H1 (cell line): Measurements from ENCODE around the gene ARRDC2. TPM values are rescaled to one million over a fixed set of nuclear protein-coding genes. Genes with fewer than 3 reads are reported as not detected.

Experiments
- CTCF ChIA-PET: fragments of 300-600 bp; sonication (Branson Sonifier 250); formaldehyde crosslinking; loops from one replicate; lab custom pipeline; 2021; ENCODE audit not compliant: partially characterized antibody; lab: Charles Lee
- POLR2A ChIA-PET: fragments of 300-600 bp; sonication (Branson Sonifier 250); formaldehyde crosslinking; loops from one replicate; lab custom pipeline; 2021; ENCODE audit warnings: inconsistent platforms; ENCODE audit not compliant: partially characterized antibody; lab: Charles Lee
- DNase-seq, 2 experiments: peaks; one replicate each; pipeline versions ENCODE4 v3.0.0 to v3.0.0-alpha.2; 2010 to 2022; ENCODE audit warnings: low spot score in 2 of 2, low read depth in 1 of 2, mixed read lengths in 1 of 2
- FAIRE-seq: peaks from 2 replicates; lab custom pipeline; 2011; peaks lifted over from hg19 to GRCh38; lab: Jason Lieb, UNC
- H2AFZ ChIP-seq: 2 replicates; pipeline ENCODE4 v1.8.1; 2012; ENCODE audit warnings: low read length, inconsistent platforms
- H2AK5ac ChIP-seq: 2 replicates; pipeline ENCODE4 v1.6.1; 2013; ENCODE audit warnings: low read depth, low read length
- H2BK120ac ChIP-seq: replicated peaks from 2 replicates; pipeline ENCODE3; 2013; ENCODE audit warnings: low read depth, low read length, inconsistent platforms
- H2BK12ac ChIP-seq: 2 replicates; pipeline ENCODE4 v1.6.1; 2013; ENCODE audit warnings: low read depth, low read length
- H2BK15ac ChIP-seq: 2 replicates; pipeline ENCODE4 v1.6.1; 2013; ENCODE audit warnings: low read length
- H2BK20ac ChIP-seq: 2 replicates; pipeline ENCODE4 v1.6.1; 2013; ENCODE audit warnings: low read length
- H2BK5ac ChIP-seq: 2 replicates; pipeline ENCODE4 v1.6.1; 2013; ENCODE audit warnings: low read depth, low read length
- H3K14ac ChIP-seq: 2 replicates; pipeline ENCODE4 v1.6.1; 2013; ENCODE audit warnings: inconsistent platforms; ENCODE audit not compliant: insufficient read length
- H3K18ac ChIP-seq: 2 replicates; pipeline ENCODE4 v1.6.1; 2013; ENCODE audit warnings: low read length; ENCODE audit errors: extremely low read depth
- H3K23ac ChIP-seq: 2 replicates; pipeline ENCODE4 v1.6.1; 2013; ENCODE audit warnings: inconsistent platforms; ENCODE audit not compliant: insufficient read length
- H3K23me2 ChIP-seq: 2 replicates; pipeline ENCODE4 v1.6.1; 2013; ENCODE audit warnings: low read depth, low read length
- H3K27ac ChIP-seq: 2 replicates; pipeline ENCODE4 v1.6.1; 2011; ENCODE audit warnings: low read depth, low read length, inconsistent platforms
- H3K27me3 ChIP-seq, 4 experiments: replicated peaks in 1 of 4; 1 replicate in 1 of 4; 2 replicates in 3 of 4; pipeline versions ENCODE4 v1.6.1 to v1.8.1; 2011 to 2013; ENCODE audit warnings: low read length in 3 of 4, mild to moderate bottlenecking in 3 of 4, inconsistent platforms in 2 of 4, mixed read lengths in 2 of 4, moderate library complexity in 1 of 4; ENCODE audit not compliant: control insufficient read depth in 3 of 4, insufficient read depth in 3 of 4; ENCODE audit errors: extremely low read depth in 1 of 4
- H3K36me3 ChIP-seq, 4 experiments: 2 replicates each; pipeline versions ENCODE4 v1.6.1 to v1.8.1; 2011 to 2013; ENCODE audit warnings: mild to moderate bottlenecking in 4 of 4, low read length in 3 of 4, moderate library complexity in 2 of 4, control low read depth in 1 of 4, inconsistent platforms in 1 of 4; ENCODE audit not compliant: insufficient read depth in 4 of 4, control insufficient read depth in 2 of 4
- H3K4ac ChIP-seq: replicated peaks from 2 replicates; pipeline ENCODE3; 2013; ENCODE audit warnings: low read length, low read depth, mixed read lengths, inconsistent platforms; ENCODE audit not compliant: insufficient read length
- H3K4me1 ChIP-seq, 4 experiments: replicated peaks in 1 of 4; 1 replicate in 1 of 4; 2 replicates in 3 of 4; pipeline versions ENCODE4 v1.6.1 to v1.8.1; 2011 to 2013; ENCODE audit warnings: low read length in 3 of 4, inconsistent platforms in 2 of 4, mixed read lengths in 1 of 4; ENCODE audit not compliant: insufficient read depth in 4 of 4, control insufficient read depth in 3 of 4
- H3K4me2 ChIP-seq, 2 experiments: 2 replicates each; pipeline versions ENCODE4 v1.6.1 to v1.8.1; 2011 to 2013; ENCODE audit warnings: low read depth in 2 of 2, low read length in 2 of 2, control low read depth in 1 of 2, inconsistent platforms in 1 of 2, mild to moderate bottlenecking in 1 of 2; ENCODE audit not compliant: insufficient read depth in 1 of 2
- H3K4me3 ChIP-seq, 4 experiments: fragments of 200-600, 300-600 bp in 1 of 4; sonication (generic), shearing (Covaris generic), sonication (Bioruptor Twin) in 1 of 4; 2 replicates each; pipeline versions ENCODE4 v1.5.1 to v1.8.1; 2011 to 2016; ENCODE audit warnings: low read length in 4 of 4, low read depth in 3 of 4, control low read depth in 2 of 4, inconsistent platforms in 2 of 4, mild to moderate bottlenecking in 2 of 4, mixed read lengths in 1 of 4, moderate library complexity in 1 of 4; ENCODE audit not compliant: insufficient read depth in 2 of 4; ENCODE audit errors: extremely low read depth in 1 of 4
- H3K56ac ChIP-seq: replicated peaks from 2 replicates; pipeline ENCODE3; 2013; ENCODE audit warnings: low read depth, mild to moderate bottlenecking, mixed read lengths, low read length, inconsistent platforms; ENCODE audit not compliant: insufficient read length
- H3K79me1 ChIP-seq: 2 replicates; pipeline ENCODE4 v1.6.1; 2013; ENCODE audit warnings: low read depth, low read length, control low read depth
- H3K79me2 ChIP-seq, 2 experiments: 2 replicates each; pipeline versions ENCODE4 v1.6.1 to v1.8.1; 2012 to 2013; ENCODE audit warnings: low read length in 2 of 2, mild to moderate bottlenecking in 2 of 2, inconsistent platforms in 1 of 2; ENCODE audit not compliant: insufficient read depth in 2 of 2, control insufficient read depth in 1 of 2
- H3K9ac ChIP-seq, 4 experiments: replicated peaks in 1 of 4; 1 replicate in 1 of 4; 2 replicates in 3 of 4; pipeline versions ENCODE4 v1.6.1 to v1.8.1; 2011 to 2013; ENCODE audit warnings: low read depth in 3 of 4, low read length in 3 of 4, control low read depth in 2 of 4, mild to moderate bottlenecking in 2 of 4, moderate library complexity in 2 of 4, inconsistent platforms in 1 of 4; ENCODE audit errors: extremely low read depth in 1 of 4
- H3K9me3 ChIP-seq, 2 experiments: 2 replicates each; pipeline versions ENCODE4 v1.6.1 to v1.8.1; 2012 to 2013; ENCODE audit warnings: mild to moderate bottlenecking in 2 of 2, moderate library complexity in 2 of 2, control low read depth in 1 of 2, inconsistent platforms in 1 of 2, low read depth in 1 of 2, low read length in 1 of 2, mixed read lengths in 1 of 2; ENCODE audit not compliant: insufficient read depth in 2 of 2
- H4K20me1 ChIP-seq, 2 experiments: replicated peaks in 1 of 2; 2 replicates each; pipeline versions ENCODE3 to v1.8.1; 2011 to 2013; ENCODE audit warnings: inconsistent platforms in 2 of 2, low read length in 2 of 2, mild to moderate bottlenecking in 1 of 2; ENCODE audit not compliant: insufficient read depth in 2 of 2, control insufficient read depth in 1 of 2
- H4K5ac ChIP-seq: 2 replicates; pipeline ENCODE4 v1.6.1; 2013; ENCODE audit warnings: low read length, low read depth, mixed read lengths, inconsistent platforms; ENCODE audit not compliant: insufficient read length
- H4K8ac ChIP-seq: 2 replicates; pipeline ENCODE4 v1.8.0; 2013; ENCODE audit warnings: mild to moderate bottlenecking, moderate library complexity, low read length, inconsistent platforms; ENCODE audit not compliant: insufficient read depth; ENCODE audit errors: extremely low read depth
- H4K91ac ChIP-seq: replicated peaks from 2 replicates; pipeline ENCODE3; 2013; ENCODE audit warnings: low read length, mixed read lengths, inconsistent platforms; ENCODE audit not compliant: insufficient read length
- HDAC6 ChIP-seq: IDR thresholded peaks from one replicate; pipeline ENCODE4 v1.7.1; 2012; ENCODE audit warnings: low read depth, mild to moderate bottlenecking, inconsistent platforms, low read length, moderate library complexity
- POLR2A ChIP-seq, 2 experiments: IDR thresholded peaks; 1 replicate in 1 of 2; 2 replicates in 1 of 2; pipeline ENCODE4 v1.6.1; 2011; ENCODE audit warnings: low read depth in 2 of 2, low read length in 2 of 2, mild to moderate bottlenecking in 2 of 2; ENCODE audit errors: control extremely low read depth in 1 of 2
- POU5F1 ChIP-seq: IDR thresholded peaks from 2 replicates; pipeline ENCODE4 v1.6.1; 2011; ENCODE audit warnings: low read depth, mild to moderate bottlenecking, low read length, moderate library complexity
- RBBP5 ChIP-seq: IDR thresholded peaks from 2 replicates; pipeline ENCODE4 v1.7.1; 2012; ENCODE audit warnings: low read depth, mild to moderate bottlenecking, inconsistent platforms, low read length, moderate library complexity, borderline replicate concordance
- RFX5 ChIP-seq: IDR thresholded peaks from 2 replicates; pipeline ENCODE4 v1.6.1; 2011; ENCODE audit warnings: low read depth, low read length, improper control_type of control experiment, borderline replicate concordance
- SP4 ChIP-seq: IDR thresholded peaks from 2 replicates; pipeline ENCODE4 v1.6.1; 2012; ENCODE audit warnings: low read length, inconsistent platforms
- TAF1 ChIP-seq: IDR thresholded peaks from 2 replicates; pipeline ENCODE4 v1.6.1; 2011; ENCODE audit warnings: mild to moderate bottlenecking, low read depth, low read length
- WGBS, 2 experiments: shearing (Covaris generic) in 1 of 2; methylation state at CpG; one replicate each; pipeline versions ENCODE4 v1.1.6 to v1.1.7; 2013 to 2015; ENCODE audit warnings: low lambda C conversion rate in 2 of 2, mixed read lengths in 2 of 2, inconsistent platforms in 1 of 2, low coverage in 1 of 2, missing lambda C conversion rate in 1 of 2; ENCODE audit not compliant: insufficient replicate concordance in 2 of 2, insufficient coverage in 1 of 2, insufficient read length in 1 of 2; ENCODE audit errors: extremely low coverage in 1 of 2, missing lambda C conversion rate in 1 of 2; 5-methylcytosine and 5-hydroxymethylcytosine counted together
- polyA plus RNA-seq, 7 experiments: library from polyadenylated mRNA; depleted of rRNA in 3 of 7; stranded (reverse) in 5 of 7; unstranded in 2 of 7; fragments of >200 nt in 5 of 7; fragments of 200-250 nt in 2 of 7; gene quantifications; 1 replicate in 5 of 7; 2 replicates in 1 of 7; 4 replicates in 1 of 7; pipeline versions ENCODE4 v1.2.1 to v1.2.3, GENCODE V29; 2011 to 2013; ENCODE audit warnings: missing spikeins in 2 of 7, mixed read lengths in 2 of 7
- total RNA-seq: library from RNA; stranded (reverse); fragmentation: NEBNext Ultra II Directional; extraction: Animal tissue kit (Norgen Biotek cat#: 25700); gene quantifications from 2 replicates; pipeline ENCODE4 v1.2.1, GENCODE V29; 2021

Gene ARRDC2
- total and polyA plus RNA-seq, 2 of the 8 experiments (the other 6 are each of a cell fraction or from before 2014, with no cell fraction given) = 5.4 to 6.9 TPM

- ChIA-PET CTCF (interaction anchor here (0.8 to 1.6 kb wide), 4 partner anchors 8 to 122 kb away, joined by 4 to 11 read pairs (median 4); partner anchors contain the start of gene ARRDC2), POLR2A (interaction anchor here (1.0 kb wide), 1 partner anchor 48 kb away, joined by 4 read pairs; the partner anchor contains the start of gene ARRDC2)
- Histone ChIP-seq H3K9me3 (no peaks in the 10 kb centered on the region), H2AK5ac (no peak overlapping the region), H2BK15ac (no peak overlapping the region), H3K79me1 (no peaks in the 10 kb centered on the region), H2BK12ac (no peak overlapping the region), H3K23me2 (peaks cover 2% of the 10 kb centered on the region; the same call in 1 of the 2 replicates), H3K4me3 (no peak overlapping the region), H3K14ac (no peak overlapping the region), H4K5ac (no peak overlapping the region), H3K56ac (no peak overlapping the region), H2BK120ac (no peak overlapping the region), H3K9ac (no peak overlapping the region), H2BK20ac (no peak overlapping the region), H3K79me2 (no peaks in the 10 kb centered on the region), H3K23ac (no peak overlapping the region), H4K8ac (no peak overlapping the region), H3K4me1 (0 out of 7 replicates have a peak, but pooled peaks cover 0 to 2% (median 0%) of the 10 kb centered on the region in 4 experiments), H4K20me1 (no peaks in the 10 kb centered on the region), H4K91ac (no peak overlapping the region), H3K18ac (no peak overlapping the region), H3K4ac (no peak overlapping the region), H3K27ac (no peak overlapping the region), H3K36me3 (no peaks in the 10 kb centered on the region), H2BK5ac (no peak overlapping the region), H3K27me3 (no peaks in the 10 kb centered on the region), H3K4me2 (no peak overlapping the region), H2AFZ (no peak overlapping the region)
- DNase-seq = no peak
- FAIRE-seq = no peak
- TF ChIP-seq POLR2A (IDR thresholded peaks at IDR 0.05; ENCODE audit: control extremely low read depth in 1 of 2, low read depth in 2 of 2, low read length in 2 of 2) (no peak), RFX5 (no peak), POU5F1 (no peak), TAF1 (no peak), RBBP5 (no peak), HDAC6 (no peak), SP4 (no peak)
- 79% methylated on average over 4 of the region's 5 CpGs; no CpG with 5 or more reads in 1 of the 2 experiments for WGBS, 2 experiments
Observed at GRCh38 chr19:18055967-18056366, 48.0 kb downstream of the ARRDC2 start.
